Activated CD8-positive, alpha-beta memory T cell treated with anti-CD3 and anti-CD28 coated beads, Interleukin-2, amount 50 U/mL, for 4 hours (primary cell): ENCODE data around the gene ADAMTS13.

Experiments used
- DNase-seq: peaks from one replicate; pipeline ENCODE4 v3.0.0-alpha.2; 2020

Gene ADAMTS13

GRCh38 chr9:133393399-133393798, 28.8 kb upstream of the ADAMTS13 start:
- no peak for DNase-seq

GRCh38 chr9:133394687-133395271, 27.4 kb upstream of the ADAMTS13 start:
- DNase-seq: no peak

GRCh38 chr9:133396952-133397351, 25.2 kb upstream of the ADAMTS13 start:
- DNase-seq: no peak

GRCh38 chr9:133397370-133397769, 24.8 kb upstream of the ADAMTS13 start:
- DNase-seq: no peak

- DNase-seq: no peak
Observed at GRCh38 chr9:133397895-133398294, 24.3 kb upstream of the ADAMTS13 start.

- no peak for DNase-seq
Observed at GRCh38 chr9:133400292-133400691, 21.9 kb upstream of the ADAMTS13 start.

GRCh38 chr9:133401588-133401987, 20.6 kb upstream of the ADAMTS13 start:
- DNase-seq: no peak

GRCh38 chr9:133402689-133403088, 19.5 kb upstream of the ADAMTS13 start:
- DNase-seq: no peak

GRCh38 chr9:133403766-133404453, 18.3 kb upstream of the ADAMTS13 start:
- DNase-seq: peak; percentile 68

- DNase-seq: no peak
Observed at GRCh38 chr9:133404454-133405002, 17.6 kb upstream of the ADAMTS13 start.

GRCh38 chr9:133405508-133406438, 16.4 kb upstream of the ADAMTS13 start:
- DNase-seq: no peak

GRCh38 chr9:133406480-133407307, 15.5 kb upstream of the ADAMTS13 start:
- DNase-seq: peak; percentile 82

- no peak for DNase-seq
Observed at GRCh38 chr9:133408042-133408441, 14.1 kb upstream of the ADAMTS13 start.

GRCh38 chr9:133415170-133415569, 7.0 kb upstream of the ADAMTS13 start:
- no peak for DNase-seq

- DNase-seq: peak; percentile 80
Observed at GRCh38 chr9:133417541-133418461, 4.4 kb upstream of the ADAMTS13 start, which contains the start of gene REXO4. TSS of gene REXO4 (minus strand) at chr9:133418010. CDS start at chr9:133417844, 166 bp downstream.

GRCh38 chr9:133419005-133419404, 3.2 kb upstream of the ADAMTS13 start:
- DNase-seq: no peak

GRCh38 chr9:133420392-133420827, 1.8 kb upstream of the ADAMTS13 start:
- no peak for DNase-seq

- DNase-seq: no peak
Observed at GRCh38 chr9:133423216-133423615, 1.0 kb downstream of the ADAMTS13 start.

- DNase-seq: no peak
Observed at GRCh38 chr9:133424187-133424586, 2.0 kb downstream of the ADAMTS13 start.

- DNase-seq: no peak
Observed at GRCh38 chr9:133425049-133425632, 3.0 kb downstream of the ADAMTS13 start.

GRCh38 chr9:133426011-133426410, 3.8 kb downstream of the ADAMTS13 start:
- DNase-seq: no peak
